ENCODE data around the gene CENPX. TPM values are rescaled to one million over a fixed set of nuclear protein-coding genes. Genes with fewer than 3 reads are reported as not detected.
A peak's percentile ranks its signal among the peaks of the same experiment; 100 is the strongest.

CENPX gene
- total and polyA plus RNA-seq, 2 of the 13 experiments (the other 11 are each of a cell fraction or from before 2014, with no cell fraction given), result 92.7 to 170 TPM

GRCh38 chr17:82050761-82051641 lies 28.3 kb upstream of the CENPX start (continued):
- TF ChIP-seq TEF (CRISPR knock-in tag; IDR thresholded peaks at IDR 0.05) (no peak), SKI (IDR thresholded peaks at IDR 0.05; ENCODE audit: partially characterized antibody) (no peak), KLF11 (CRISPR knock-in tag; IDR thresholded peaks at IDR 0.05) (no peak), SRSF4 (IDR thresholded peaks at IDR 0.05; ENCODE audit: low read depth, low read length, poor library complexity, severe bottlenecking) (no peak), LBX2 (CRISPR knock-in tag; IDR thresholded peaks at IDR 0.05; ENCODE audit: borderline replicate concordance) (no peak), RFX3 (CRISPR knock-in tag; IDR thresholded peaks at IDR 0.05) (no peak), NFE2L2 (IDR thresholded peaks at IDR 0.05; ENCODE audit: low read length) (no peak), MXD1 (CRISPR knock-in tag; IDR thresholded peaks at IDR 0.05) (0 out of 2 replicates have a peak, but pooled peaks have one; percentile 43), KLF12 (CRISPR knock-in tag; IDR thresholded peaks at IDR 0.05; ENCODE audit: borderline replicate concordance) (no peak; the same call in 1 of the 2 replicates), SOX6 (IDR thresholded peaks at IDR 0.05) (no peak), SOX6 (CRISPR knock-in tag; IDR thresholded peaks at IDR 0.05) (no peak), CBX2 (IDR thresholded peaks at IDR 0.05; ENCODE audit: low read depth, low read length) (no peak), CBX2 (CRISPR knock-in tag; IDR thresholded peaks at IDR 0.05; ENCODE audit: low read depth) (no peak), ZNF382 (CRISPR knock-in tag; IDR thresholded peaks at IDR 0.05; ENCODE audit: borderline replicate concordance) (no peak), ZNF710 (CRISPR knock-in tag; IDR thresholded peaks at IDR 0.05; ENCODE audit: borderline replicate concordance) (no peak), ZNF264 (CRISPR knock-in tag; IDR thresholded peaks at IDR 0.05) (no peak), JDP2 (CRISPR knock-in tag; IDR thresholded peaks at IDR 0.05; ENCODE audit: borderline replicate concordance) (no peak), LCORL (IDR thresholded peaks at IDR 0.05) (no peak), LCORL (CRISPR knock-in tag; IDR thresholded peaks at IDR 0.05) (no peak), ZBTB7B (CRISPR knock-in tag; IDR thresholded peaks at IDR 0.05) (no peak), REST (IDR thresholded peaks at IDR 0.05; ENCODE audit: borderline replicate concordance in 1 of 2, low read depth in 1 of 2, low read length in 2 of 2) (no peak), ZNF414 (CRISPR knock-in tag; IDR thresholded peaks at IDR 0.05) (no peak)

Measured in HepG2 (cell line).